Caki2 (cell line): ENCODE measurements around the gene AQP1. TPM values are rescaled to one million over a fixed set of nuclear protein-coding genes. Genes with fewer than 3 reads are reported as not detected.

ENCODE experiments used
- DNase-seq: peaks from one replicate; pipeline ENCODE4 v3.0.0-alpha.2; 2015; ENCODE audit warnings: low read depth
- in situ Hi-C: cut with HindIII; loops from 2 replicates; pipeline ENCODE4 v1.10.0; 2016; ENCODE audit warnings: low sequenced_read_pairs, low pct_unique_long_range_greater_than_20kb, mixed read lengths
- total RNA-seq: library from RNA; depleted of rRNA; stranded (reverse); fragments of >200 nt; shearing (Covaris generic); gene quantifications from 2 replicates; pipeline ENCODE4 v1.2.3, GENCODE V29; 2014; ENCODE audit warnings: low replicate concordance

The AQP1 gene
- total RNA-seq, 1 experiment from 2014 or later, result not detected

DNA sequence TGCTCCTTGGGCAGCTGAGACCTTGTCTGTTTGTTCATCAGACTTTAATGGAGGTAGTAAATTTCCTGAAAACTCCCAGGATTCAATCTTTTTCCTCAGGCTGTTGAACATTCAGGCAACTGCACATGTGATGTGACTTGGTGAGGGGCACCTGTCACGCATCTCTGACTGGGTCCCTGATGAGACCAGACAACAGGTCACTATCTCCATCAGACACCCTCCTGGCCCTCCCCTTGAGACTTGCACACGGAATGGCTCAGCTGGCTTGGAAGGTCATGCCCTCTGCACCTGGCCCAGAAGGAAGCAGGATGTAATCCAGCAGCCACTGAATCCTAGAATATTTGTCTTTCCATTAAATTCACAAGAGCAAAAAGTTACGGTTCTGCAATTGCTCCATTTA lies 15.9 kb downstream of the AQP1 start:
- in situ Hi-C loops, result no loop called here

DNA sequence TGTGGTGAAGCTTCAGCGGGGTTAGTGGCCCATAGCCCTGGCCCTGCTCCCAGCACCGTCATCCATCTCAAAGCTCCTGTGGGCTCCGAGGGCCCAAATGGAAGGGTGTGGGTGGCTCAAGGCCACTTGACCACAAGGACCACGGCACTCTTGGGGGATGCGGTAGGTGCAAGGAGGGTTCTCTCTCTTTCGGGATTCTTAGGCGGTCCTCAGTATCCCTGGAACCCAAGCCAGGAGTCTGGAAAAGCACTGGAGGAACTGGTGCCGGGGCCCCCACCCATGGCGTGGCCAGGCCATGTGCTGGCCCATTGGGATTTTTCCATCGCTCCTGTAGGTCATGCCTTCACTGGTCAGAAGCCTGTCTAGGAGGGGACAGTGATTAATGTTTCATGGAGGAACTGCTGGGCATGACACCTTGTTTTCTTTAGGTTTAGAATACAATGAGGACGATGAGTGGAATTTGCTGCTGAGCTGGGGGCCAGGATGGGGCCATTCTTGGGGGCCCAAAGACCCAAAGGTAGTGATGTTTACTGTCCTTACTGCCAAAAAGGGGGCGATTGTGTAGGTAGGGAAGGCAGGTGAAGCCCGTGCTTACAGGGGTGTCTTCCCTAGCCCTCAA lies 16.7 kb downstream of the AQP1 start:
- in situ Hi-C loops, result no loop called here
- no peak for DNase-seq

More for the DNA sequence above, 15.9 kb downstream of the AQP1 start:
- no peak for DNase-seq

DNA sequence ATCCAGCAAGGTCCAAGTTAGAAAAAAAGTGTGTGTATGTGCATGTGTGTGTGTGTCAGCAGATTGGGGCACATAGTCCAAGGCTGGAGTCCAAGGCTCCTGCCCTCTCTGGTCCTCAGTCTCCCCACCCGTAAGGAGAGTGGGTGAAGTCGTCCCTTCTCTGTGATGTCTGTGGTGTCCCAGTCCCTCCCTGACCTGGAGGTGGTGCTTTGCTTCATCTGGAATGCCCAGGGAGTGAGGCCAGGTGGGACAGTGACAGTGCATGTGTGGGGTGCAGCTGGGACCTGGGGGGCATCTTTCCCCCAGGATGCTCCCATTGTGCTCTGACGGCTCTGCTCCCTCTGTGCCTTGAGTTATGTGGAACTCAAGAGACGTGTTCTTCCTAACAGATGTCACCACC lies 18.0 kb downstream of the AQP1 start:
- in situ Hi-C loops, result no loop called here
- no peak for DNase-seq

DNA sequence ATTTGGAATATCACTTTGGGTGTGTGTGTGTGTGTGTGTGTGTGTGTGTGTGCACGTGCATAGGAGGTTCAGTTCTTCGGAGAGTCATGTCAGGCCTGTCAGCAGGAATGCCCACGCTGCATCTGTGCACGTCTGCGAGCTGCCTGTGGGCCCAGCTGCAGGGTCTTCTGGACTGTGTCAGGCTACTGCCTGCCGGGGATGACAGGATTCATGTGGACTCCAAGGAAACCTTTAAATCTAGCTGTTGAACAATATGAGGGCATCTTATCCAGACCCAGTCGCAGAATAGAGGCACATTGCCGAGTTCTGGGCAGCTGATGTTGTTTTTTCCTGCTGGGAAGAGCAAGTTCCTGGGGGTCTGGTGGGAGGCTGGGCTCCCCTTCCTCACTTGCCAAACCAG lies 19.0 kb downstream of the AQP1 start:
- in situ Hi-C loops, result no loop called here
- DNase-seq, result no peak

DNA sequence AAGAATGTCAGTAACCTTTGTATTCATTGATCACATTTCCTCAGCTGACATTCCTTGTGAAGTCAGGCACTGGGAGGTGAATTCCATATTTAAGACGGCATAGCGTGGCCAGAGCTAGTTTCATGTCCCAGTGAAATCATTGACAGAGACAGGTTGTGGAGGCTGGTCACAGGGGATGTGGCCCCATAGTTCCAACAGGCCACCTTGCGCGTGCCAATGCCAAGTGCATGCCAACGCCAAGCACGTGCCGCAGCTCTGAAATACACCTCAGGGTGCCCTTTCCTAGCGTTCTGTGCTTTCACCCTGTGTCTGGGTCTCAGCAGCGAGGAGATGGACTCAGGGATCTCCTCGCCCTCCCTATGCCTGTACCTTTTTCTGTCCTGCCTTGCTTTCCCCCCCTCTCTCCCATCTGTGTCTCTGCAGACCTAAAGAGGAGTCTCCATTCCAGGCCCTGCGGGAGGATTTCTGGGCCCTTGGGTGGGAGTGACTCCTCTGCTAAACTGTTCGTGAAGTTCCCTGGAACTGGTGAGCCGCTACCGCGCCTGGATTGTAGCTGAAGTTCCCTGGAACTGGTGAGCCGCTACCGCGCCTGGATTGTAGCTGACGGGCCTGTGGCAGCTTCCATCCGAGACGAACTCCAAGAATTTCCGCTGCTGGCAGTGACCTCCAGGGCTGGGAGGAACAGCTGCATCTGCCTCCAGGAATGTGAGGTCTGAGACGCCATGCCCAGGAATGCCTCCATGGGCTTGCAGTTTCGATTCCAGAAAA lies 19.7 kb downstream of the AQP1 start:
- DNase-seq, result no peak
- in situ Hi-C loops, result no loop called here

DNA sequence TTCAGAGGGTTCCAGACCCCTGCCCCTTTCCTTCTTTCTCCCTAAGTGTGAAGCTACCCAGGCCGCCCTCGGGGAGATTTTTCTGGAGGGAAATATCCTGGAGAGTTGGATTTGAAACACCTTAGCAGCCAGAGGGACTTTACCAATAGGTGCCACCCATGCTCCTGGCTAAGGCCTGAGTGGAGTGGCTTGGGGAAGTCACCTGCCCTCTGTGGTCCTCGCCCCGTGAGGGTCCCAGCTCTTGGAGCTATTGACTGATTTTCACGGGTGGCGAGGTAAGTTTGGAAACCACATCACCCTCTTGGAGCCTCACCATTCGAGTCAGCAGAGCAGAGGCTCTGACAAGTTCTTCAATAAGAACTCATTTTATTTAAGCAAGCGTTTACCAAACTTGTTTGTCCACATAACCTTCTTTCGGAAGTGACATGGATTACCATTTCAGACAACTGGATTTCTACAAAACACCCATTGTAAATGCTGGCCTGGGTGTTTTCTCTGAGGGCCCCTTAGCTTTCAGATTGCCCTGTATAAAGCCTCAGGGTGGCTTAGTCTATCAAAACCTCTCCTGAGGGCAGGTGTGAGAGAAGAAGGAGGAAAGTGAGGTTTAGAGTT lies 20.4 kb downstream of the AQP1 start:
- no peak for DNase-seq
- in situ Hi-C loops, result no loop called here

DNA sequence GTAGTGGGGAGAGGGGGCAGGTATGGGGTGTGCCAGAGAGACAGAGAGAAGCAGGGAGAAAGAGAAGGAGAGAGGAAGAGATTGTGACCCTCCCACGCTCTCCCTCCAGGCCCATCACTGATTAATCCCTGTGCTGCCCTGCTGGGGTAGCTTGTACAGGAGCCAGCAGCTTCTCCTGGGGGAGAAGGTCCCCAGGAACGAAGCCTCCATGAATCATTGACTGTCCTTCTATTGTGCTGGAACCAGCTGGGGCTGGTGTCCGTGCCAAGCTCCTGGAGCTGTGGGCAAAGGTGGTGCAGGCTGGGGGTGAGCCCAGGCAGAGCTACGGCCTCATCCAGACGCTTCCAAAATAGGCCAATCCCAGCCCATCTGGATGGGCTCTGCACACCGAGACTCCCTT lies 20.9 kb downstream of the AQP1 start:
- DNase-seq, result no peak

DNA sequence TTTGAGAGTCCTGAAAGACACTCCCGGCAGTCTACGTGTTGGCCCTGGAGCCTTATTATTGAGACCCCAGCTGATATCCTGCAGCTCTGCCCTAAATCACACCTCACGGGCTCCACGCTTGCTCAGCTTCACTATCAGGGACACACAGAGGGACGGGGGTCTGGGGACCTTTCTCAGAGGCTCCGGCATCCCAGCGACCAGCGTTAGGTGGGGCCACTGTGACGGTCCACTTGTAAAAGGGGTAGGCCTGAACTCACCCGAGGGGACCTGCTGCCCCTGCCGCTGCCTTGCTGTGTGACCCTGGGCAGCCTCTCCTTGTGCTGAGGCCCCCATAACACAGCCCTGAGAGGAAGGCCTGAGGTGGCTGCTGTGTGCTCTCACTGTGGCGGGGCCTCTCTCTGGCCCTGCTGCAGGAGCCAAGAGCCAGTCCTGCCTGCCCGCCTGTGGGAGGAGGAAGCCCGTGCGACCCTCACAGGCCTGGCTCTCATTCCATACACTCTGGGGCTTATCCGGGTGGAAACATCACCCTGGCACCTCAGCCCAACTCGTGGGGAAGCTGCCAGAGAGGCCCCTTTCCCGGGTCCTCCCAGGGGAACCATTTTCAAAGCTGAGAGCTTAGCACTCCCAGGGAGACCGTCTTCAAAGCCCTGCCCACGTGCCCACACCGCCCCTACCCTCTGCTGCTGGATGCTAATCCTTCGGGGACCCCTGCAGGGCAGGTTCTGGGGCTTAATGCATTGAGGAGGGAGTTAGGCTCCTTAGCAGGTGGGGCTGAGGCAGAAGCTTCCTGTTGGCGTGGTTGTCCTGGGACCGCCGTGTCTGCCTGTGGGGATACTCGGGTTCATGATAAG lies 21.7 kb downstream of the AQP1 start:
- no peak for DNase-seq
- in situ Hi-C loops, result no loop called here

More for the DNA sequence above, 20.9 kb downstream of the AQP1 start:
- in situ Hi-C loops, result no loop called here

DNA sequence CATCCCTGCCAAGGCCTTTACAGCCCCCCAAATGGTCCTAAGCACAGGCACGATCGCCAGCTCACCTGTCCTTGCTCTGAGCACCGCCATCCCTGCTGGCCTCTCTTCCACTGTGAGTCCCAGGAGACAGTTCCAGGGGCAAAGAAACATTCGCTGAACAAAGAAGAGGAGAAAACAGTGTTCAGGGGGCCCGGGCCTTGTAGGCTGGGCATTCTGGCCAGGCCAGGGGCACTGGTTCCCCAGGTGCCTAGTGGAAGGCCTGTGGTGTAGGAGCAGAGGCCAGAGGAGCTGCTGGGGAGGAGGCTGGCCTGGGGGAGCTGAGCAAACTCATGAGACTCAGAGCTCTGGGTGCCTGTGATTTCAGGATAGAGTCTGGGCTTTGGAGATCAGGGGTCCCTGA lies 22.6 kb downstream of the AQP1 start:
- DNase-seq, result no peak
- in situ Hi-C loops, result no loop called here

DNA sequence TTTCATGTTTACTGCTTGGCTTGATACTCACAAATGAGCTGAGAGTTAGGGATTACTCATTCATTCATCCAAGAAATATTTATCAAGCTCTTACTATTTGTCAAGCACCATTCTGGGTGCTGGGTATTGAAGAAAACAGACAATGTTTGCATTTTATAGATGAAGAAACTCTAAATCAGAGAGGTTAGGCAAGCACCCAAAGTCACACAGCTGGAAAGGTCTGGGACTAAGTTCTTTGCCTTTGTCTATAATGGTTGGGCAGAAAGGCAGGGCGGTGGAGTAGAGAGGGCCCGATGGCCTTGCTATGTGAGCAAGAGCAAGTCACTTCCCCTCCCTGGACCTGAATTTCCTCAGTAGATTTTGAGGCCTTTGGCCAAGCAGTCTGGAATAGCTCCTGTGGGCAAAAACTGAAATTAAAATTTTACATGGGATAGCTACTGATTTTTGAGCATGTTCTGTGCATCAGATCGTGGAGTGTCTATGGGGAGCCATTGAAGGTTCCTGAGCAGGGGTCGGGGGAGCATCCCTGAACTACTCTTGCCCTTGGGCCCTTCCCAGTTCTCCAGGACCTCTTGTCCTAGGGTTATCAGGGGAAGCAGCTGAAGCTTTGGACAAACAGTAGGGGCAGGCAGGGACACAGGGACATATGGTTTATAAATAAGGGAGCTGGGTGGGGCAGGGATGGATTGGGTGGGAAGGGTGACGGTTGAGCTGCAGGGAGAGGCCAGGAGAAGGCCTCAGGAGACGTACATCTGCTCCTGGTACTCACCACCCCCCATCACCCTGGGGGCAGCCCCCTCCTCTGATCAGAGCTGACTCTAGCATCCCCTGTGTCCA lies 23.3 kb downstream of the AQP1 start:
- no peak for DNase-seq
- in situ Hi-C loops, result no loop called here

DNA sequence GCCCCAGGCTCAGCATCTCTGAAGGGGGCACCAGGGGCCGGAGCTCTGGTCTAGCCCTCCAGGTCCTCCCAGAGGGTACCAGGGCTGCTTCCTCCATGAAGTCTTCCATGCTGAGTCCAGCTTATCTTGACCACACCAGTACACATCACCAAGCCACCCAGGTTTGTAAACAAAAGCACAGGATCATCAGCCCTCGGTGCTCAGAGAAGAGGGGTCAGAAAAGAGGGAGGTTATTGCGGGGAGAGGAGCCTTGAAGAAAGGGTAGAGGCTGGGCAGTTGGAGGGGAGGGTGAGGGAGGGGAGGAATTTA lies 23.9 kb downstream of the AQP1 start:
- DNase-seq, result no peak
- in situ Hi-C loops, result no loop called here

DNA sequence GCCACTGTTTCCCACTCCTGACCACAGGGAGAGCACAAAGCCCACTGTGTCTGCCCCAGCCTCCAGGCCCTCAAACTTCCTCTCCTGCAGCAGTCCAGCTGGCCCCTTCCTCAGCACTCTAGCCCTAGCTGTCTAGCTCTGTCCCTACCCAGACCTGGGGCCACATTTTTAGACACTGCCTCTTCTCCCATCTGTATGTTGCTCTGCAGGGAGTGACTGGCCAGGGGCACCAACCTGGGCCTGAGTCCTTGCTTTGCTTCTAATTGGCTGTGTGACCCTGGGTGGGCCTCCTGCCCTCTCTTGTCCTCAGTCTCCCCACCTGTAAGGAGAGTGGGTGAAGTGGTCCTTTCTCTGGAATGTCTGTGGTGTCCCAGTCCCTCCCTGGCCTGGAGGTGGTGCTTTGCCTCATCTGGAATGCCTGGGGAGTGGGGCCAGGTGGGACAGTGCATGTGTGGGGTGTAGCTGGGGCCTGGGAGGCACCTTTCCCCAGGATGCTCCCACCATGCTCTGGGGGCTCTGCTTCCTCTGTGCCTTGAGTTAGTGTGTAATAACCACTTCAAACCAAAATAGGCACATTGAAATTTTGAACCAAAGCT lies 25.1 kb downstream of the AQP1 start:
- in situ Hi-C loops, result no loop called here
- no peak for DNase-seq

DNA sequence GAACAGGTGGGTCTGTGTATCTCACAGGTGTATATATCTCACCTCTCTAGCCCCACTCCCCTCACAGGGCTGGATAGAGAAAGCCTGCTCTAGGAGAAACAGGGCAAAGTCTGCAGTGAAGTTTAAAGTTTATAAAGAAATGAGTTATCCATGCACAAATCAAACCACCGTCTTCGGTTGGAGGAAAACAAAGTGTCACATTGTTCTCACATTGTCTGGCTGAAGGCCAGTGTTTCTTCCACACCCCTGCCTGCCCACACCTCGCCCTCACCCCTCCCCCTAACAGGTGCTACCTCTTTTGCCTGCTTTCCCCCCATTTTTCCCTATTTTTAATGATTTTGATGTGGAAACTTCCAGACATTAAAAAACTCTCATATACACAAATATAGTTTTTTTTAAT lies 25.8 kb downstream of the AQP1 start:
- in situ Hi-C loops, result no loop called here
- DNase-seq, result no peak

DNA sequence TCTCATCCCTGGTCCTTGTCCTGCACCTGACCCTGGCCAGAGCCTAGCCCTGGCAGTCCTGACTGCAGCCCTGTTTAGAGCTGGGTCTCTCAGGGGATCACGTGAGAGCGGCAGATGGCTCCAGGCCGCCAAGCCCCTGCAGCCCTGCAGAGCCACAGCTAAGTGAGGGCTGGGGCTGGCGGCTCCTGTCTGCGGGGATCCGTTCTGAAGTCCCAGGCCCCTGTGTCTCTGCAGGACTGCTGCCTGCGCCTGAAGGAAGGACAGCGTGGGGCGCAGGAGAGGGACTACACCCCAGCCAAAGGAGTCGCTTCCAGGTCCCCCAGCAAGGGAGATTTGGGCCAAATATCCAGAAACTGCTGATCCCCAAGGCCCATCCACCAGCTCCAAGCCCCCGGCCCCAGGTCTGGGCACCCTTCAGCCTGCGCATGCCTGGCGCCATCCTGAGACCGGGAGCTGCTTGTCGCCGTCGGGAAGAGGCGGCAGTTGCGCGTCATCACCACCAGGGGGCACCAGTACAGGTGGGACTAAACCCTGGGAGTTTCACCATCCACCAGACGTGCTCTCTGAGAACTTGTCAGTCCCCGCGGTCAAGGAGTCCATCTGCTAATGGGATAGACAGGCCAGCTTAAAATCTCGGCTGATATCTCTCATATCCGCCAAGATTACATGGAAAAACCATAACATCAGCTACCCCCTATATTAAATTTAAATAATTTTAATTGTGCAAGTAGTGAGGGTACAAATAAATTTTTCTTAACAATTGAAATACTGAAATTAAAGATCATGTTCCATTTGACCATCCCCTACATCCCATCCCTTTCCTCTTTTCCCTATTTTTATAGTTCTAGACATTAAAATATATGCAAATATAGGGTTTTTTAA lies 27.0 kb downstream of the AQP1 start:
- DNase-seq, result peak; percentile 54
- in situ Hi-C loops, result no loop called here

DNA sequence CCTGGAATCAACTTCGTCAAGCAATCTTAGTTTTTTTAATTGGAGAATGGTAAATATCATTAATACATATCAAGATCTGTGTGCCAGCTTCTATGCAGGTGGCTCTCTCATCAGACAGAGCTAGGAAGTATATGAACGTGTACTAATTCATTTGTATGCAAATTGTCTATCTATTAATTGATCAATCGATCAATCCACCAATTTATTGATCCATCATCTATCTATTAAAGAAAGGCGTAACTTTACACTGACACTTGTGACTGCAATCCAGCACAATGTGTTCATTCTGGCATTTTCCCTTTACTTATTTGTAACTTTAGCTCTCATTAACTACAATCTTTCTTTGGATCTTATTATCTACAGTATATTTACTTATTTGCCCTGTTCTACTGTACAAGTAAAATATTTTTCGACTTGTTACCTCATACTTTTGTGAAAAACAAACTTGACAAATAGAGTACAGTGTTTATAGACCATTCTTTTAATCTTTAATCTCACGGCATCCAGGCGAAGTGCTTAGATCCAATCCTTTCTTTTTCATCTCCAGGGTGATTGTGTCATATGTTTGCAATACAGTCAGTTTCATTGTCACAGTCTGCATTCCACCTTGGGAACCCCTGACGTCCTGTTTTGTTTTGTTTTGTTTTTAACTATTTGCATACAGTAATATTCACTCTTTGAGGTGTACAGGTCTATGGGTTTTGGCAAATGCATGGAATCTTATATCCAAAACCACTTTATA lies 30.1 kb downstream of the AQP1 start:
- DNase-seq, result no peak
- in situ Hi-C loops, result no loop called here

DNA sequence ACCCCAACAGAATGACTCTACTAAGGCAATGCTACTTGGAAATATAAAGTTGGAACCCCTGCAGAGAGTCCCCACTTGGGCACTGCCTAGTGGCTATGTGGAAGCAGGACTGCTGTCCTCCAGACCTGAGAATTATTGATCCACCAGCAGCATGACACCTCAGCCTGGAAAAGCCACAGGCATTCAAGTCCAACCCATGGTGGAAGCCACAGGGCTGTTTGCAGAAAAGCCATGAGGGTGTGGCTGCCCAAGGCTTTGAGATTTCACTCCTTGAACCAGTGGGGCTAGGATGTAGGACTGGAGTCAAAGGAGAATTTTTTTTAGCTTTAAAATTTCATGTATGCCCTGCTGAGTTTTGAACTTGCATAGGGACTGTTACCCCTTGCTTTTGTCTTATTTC lies 38.5 kb downstream of the AQP1 start:
- no peak for DNase-seq
- in situ Hi-C loops, result no loop called here
